ENCODE results near the gene F9. TPM values are rescaled to one million over a fixed set of nuclear protein-coding genes. Genes with fewer than 3 reads are reported as not detected.

F9 gene
- total and polyA plus RNA-seq, 2 of the 8 experiments (the other 6 are each of a cell fraction or from before 2014, with no cell fraction given), result not detected

GRCh38 chrX:139566981-139567380 lies 36.4 kb downstream of the F9 start:
- Histone ChIP-seq H3K18ac (ENCODE audit: extremely low read depth, low read length) (no peak overlapping the region), H3K79me2 (ENCODE audit: control insufficient read depth in 1 of 2, insufficient read depth in 2 of 2, low read length in 2 of 2) (no peaks in the 10 kb centered on the region), H3K9ac (replicated peaks in 1 of 4; ENCODE audit: extremely low read depth in 1 of 4, low read depth in 3 of 4, low read length in 3 of 4) (no peak overlapping the region), H4K20me1 (replicated peaks in 1 of 2; ENCODE audit: control insufficient read depth in 1 of 2, insufficient read depth in 2 of 2, low read length in 2 of 2) (no peaks in the 10 kb centered on the region), H3K4me3 (ENCODE audit: extremely low read depth in 1 of 4, insufficient read depth in 2 of 4, low read depth in 3 of 4, low read length in 4 of 4) (no peak overlapping the region), H3K27ac (ENCODE audit: low read depth, low read length) (no peak overlapping the region), H3K23me2 (ENCODE audit: low read depth, low read length) (no peaks in the 10 kb centered on the region), H2BK5ac (ENCODE audit: low read depth, low read length) (no peak overlapping the region), H3K14ac (ENCODE audit: insufficient read length) (no peak overlapping the region), H3K9me3 (ENCODE audit: insufficient read depth in 2 of 2, low read depth in 1 of 2, low read length in 1 of 2) (no peaks in the 10 kb centered on the region), H3K27me3 (replicated peaks in 1 of 4; ENCODE audit: control insufficient read depth in 3 of 4, extremely low read depth in 1 of 4, insufficient read depth in 3 of 4, low read length in 3 of 4) (no peaks in the 10 kb centered on the region), H2BK20ac (ENCODE audit: low read length) (no peak overlapping the region), H3K36me3 (ENCODE audit: control insufficient read depth in 2 of 4, insufficient read depth in 4 of 4, low read length in 3 of 4) (no peaks in the 10 kb centered on the region), H3K4ac (replicated peaks; ENCODE audit: insufficient read length, low read depth, low read length) (no peak overlapping the region), H2AK5ac (ENCODE audit: low read depth, low read length) (no peak overlapping the region), H3K4me1 (replicated peaks in 1 of 4; ENCODE audit: control insufficient read depth in 3 of 4, insufficient read depth in 4 of 4, low read length in 3 of 4) (no peaks in the 10 kb centered on the region), H2BK15ac (ENCODE audit: low read length) (no peak overlapping the region), H2BK120ac (replicated peaks; ENCODE audit: low read depth, low read length) (no peak overlapping the region), H4K8ac (ENCODE audit: extremely low read depth, insufficient read depth, low read length) (no peak overlapping the region), H4K5ac (ENCODE audit: insufficient read length, low read depth, low read length) (no peak overlapping the region), H3K56ac (replicated peaks; ENCODE audit: insufficient read length, low read depth, low read length) (no peak overlapping the region), H2AFZ (ENCODE audit: low read length) (no peak overlapping the region), H4K91ac (replicated peaks; ENCODE audit: insufficient read length, low read length) (no peak overlapping the region), H3K23ac (ENCODE audit: insufficient read length) (no peak overlapping the region), H2BK12ac (ENCODE audit: low read depth, low read length) (no peak overlapping the region), H3K79me1 (ENCODE audit: low read depth, low read length) (no peaks in the 10 kb centered on the region), H3K4me2 (ENCODE audit: insufficient read depth in 1 of 2, low read depth in 2 of 2, low read length in 2 of 2) (no peak overlapping the region)
- no peak for DNase-seq (ENCODE audit: low read depth in 1 of 2, low spot score in 2 of 2)
- no peak for FAIRE-seq
- POLR2A ChIA-PET (ENCODE audit: partially characterized antibody), result no interaction called here
- WGBS, 2 experiments (ENCODE audit: extremely low coverage in 1 of 2, insufficient coverage in 1 of 2, insufficient read length in 1 of 2, insufficient replicate concordance in 2 of 2, low coverage in 1 of 2, low lambda C conversion rate in 2 of 2, missing lambda C conversion rate in 1 of 2), result 100% methylated on average over 1 of the region's 1 CpG; no CpG with 5 or more reads in 1 of the 2 experiments
- CTCF ChIA-PET (ENCODE audit: partially characterized antibody), result interaction anchor here (0.7 kb wide), 1 partner anchor 719 kb away, joined by 3 read pairs; no protein-coding TSS in a partner anchor
- TF ChIP-seq HDAC2 (IDR thresholded peaks at IDR 0.05; ENCODE audit: borderline replicate concordance in 1 of 2, low read depth in 2 of 2, low read length in 2 of 2) (no peak), SIX5 (IDR thresholded peaks at IDR 0.05; ENCODE audit: low read depth, low read length) (no peak), FOSL1 (IDR thresholded peaks at IDR 0.05; ENCODE audit: insufficient read depth, low read depth, low read length) (no peak), CHD1 (IDR thresholded peaks at IDR 0.05; ENCODE audit: low read depth, low read length) (no peak), MAX (IDR thresholded peaks at IDR 0.05) (no peak), SP2 (IDR thresholded peaks at IDR 0.05; ENCODE audit: low read length) (no peak), GABPA (IDR thresholded peaks at IDR 0.05; ENCODE audit: borderline replicate concordance, insufficient read depth, low read length) (no peak), EZH2 (IDR thresholded peaks at IDR 0.05; ENCODE audit: low read depth, low read length, severe bottlenecking) (no peak), SRF (IDR thresholded peaks at IDR 0.05; ENCODE audit: low read depth, low read length) (no peak), SP4 (IDR thresholded peaks at IDR 0.05; ENCODE audit: low read length) (no peak), TAF1 (IDR thresholded peaks at IDR 0.05; ENCODE audit: low read depth, low read length) (no peak), KDM1A (IDR thresholded peaks at IDR 0.05; ENCODE audit: borderline replicate concordance, low read length) (no peak), ASH2L (IDR thresholded peaks at IDR 0.05; ENCODE audit: low read length) (no peak), PHF8 (conservative IDR thresholded peaks at IDR 0.05; ENCODE audit: low read depth, low read length) (no peak), YY1 (IDR thresholded peaks at IDR 0.05; ENCODE audit: low read depth, low read length) (no peak), CEBPB (IDR thresholded peaks at IDR 0.05; ENCODE audit: low read depth, low read length) (no peak)

Measured in H1 (cell line).